ENCODE data around the gene IGF2BP1.

DNA sequence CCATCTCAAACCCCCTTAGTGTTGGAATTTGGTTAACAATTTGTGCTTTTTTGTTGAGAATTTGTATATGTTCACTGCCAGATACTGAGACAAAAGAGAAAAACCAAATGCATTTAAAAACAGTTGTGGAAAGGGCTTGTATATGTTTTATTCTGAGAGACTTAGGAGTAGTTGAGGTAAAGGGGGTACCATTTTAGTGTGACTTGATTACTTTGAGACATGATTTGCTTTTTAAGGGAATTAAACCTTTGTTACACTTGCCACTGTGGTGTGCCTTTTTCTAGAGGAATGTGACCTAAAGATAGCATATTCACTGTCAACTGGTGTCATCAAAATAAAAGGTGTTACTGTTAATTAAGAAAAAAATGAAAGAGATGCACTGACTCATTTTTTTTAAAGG lies 4.5 kb downstream of the IGF2BP1 start:
- TF ChIP-seq, protein P1, sequence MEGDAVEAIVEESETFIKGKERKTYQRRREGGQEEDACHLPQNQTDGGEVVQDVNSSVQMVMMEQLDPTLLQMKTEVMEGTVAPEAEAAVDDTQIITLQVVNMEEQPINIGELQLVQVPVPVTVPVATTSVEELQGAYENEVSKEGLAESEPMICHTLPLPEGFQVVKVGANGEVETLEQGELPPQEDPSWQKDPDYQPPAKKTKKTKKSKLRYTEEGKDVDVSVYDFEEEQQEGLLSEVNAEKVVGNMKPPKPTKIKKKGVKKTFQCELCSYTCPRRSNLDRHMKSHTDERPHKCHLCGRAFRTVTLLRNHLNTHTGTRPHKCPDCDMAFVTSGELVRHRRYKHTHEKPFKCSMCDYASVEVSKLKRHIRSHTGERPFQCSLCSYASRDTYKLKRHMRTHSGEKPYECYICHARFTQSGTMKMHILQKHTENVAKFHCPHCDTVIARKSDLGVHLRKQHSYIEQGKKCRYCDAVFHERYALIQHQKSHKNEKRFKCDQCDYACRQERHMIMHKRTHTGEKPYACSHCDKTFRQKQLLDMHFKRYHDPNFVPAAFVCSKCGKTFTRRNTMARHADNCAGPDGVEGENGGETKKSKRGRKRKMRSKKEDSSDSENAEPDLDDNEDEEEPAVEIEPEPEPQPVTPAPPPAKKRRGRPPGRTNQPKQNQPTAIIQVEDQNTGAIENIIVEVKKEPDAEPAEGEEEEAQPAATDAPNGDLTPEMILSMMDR (IDR thresholded peaks at IDR 0.05) = no peak
- TF ChIP-seq POLR2A (IDR thresholded peaks at IDR 0.05) = no peak

Measured in testis (tissue), 2 donors.